ENCODE measurements around the gene AOC3. TPM values are rescaled to one million over a fixed set of nuclear protein-coding genes. Genes with fewer than 3 reads are reported as not detected.

AOC3 gene
- total and polyA plus RNA-seq, 2 of the 13 experiments (the other 11 are each of a cell fraction or from before 2014, with no cell fraction given): 8.7 to 51.7 TPM

DNA sequence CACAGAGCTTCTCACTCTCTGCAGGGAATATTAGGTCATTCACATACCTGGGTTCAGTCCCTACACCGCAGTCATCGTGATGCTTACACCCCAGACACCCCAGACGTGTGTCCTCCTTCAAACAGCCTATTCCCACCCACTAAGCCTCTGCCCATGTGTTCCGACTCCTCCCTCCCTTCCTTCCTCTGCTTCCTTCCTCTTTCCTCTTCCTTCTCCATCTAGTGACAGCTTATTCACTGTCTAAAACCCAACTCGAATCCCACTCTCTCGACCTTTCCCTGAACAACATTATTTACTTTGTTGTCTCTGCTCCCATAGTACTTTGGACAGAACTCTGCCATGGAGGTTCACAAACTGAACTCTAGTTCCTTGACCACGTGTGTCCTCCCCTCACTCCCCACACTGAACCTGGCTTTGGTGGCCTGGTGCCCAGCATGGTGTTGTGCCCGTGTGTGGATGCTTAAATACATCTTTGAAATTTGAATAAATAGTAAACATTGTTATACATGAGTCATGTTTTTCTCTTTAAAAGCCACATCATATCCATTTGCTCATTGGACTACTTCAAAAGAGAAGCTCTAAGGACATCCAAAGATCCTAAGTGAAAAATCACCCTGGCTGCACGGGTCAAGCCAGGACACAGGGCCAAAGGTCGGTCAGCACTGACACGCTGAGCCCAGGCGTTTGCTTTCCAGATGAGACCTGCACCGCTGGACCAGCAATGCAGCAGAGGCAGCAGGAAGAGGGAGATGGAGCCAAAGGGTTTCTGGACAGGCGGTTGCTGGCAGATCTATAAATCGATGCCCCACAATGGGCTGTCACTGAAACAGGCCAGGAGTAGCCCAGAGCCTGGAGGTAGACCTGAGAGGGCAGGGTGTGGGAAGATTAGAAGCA, 35.5 kb downstream of the AOC3 start (continued):
- TF ChIP-seq, protein P1, sequence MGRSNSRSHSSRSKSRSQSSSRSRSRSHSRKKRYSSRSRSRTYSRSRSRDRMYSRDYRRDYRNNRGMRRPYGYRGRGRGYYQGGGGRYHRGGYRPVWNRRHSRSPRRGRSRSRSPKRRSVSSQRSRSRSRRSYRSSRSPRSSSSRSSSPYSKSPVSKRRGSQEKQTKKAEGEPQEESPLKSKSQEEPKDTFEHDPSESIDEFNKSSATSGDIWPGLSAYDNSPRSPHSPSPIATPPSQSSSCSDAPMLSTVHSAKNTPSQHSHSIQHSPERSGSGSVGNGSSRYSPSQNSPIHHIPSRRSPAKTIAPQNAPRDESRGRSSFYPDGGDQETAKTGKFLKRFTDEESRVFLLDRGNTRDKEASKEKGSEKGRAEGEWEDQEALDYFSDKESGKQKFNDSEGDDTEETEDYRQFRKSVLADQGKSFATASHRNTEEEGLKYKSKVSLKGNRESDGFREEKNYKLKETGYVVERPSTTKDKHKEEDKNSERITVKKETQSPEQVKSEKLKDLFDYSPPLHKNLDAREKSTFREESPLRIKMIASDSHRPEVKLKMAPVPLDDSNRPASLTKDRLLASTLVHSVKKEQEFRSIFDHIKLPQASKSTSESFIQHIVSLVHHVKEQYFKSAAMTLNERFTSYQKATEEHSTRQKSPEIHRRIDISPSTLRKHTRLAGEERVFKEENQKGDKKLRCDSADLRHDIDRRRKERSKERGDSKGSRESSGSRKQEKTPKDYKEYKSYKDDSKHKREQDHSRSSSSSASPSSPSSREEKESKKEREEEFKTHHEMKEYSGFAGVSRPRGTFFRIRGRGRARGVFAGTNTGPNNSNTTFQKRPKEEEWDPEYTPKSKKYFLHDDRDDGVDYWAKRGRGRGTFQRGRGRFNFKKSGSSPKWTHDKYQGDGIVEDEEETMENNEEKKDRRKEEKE (IDR thresholded peaks at IDR 0.05): no peak
- TF ChIP-seq ZNF256 (CRISPR knock-in tag; conservative IDR thresholded peaks at IDR 0.05) (no peak), SRY (CRISPR knock-in tag; IDR thresholded peaks at IDR 0.05) (no peak; the same call in 1 of the 2 replicates), IRX3 (CRISPR knock-in tag; IDR thresholded peaks at IDR 0.05; ENCODE audit: borderline replicate concordance, low read depth) (no peak), EP300 (IDR thresholded peaks at IDR 0.05; ENCODE audit: low read depth in 2 of 2, low read length in 2 of 2) (no peak; a peak in 1 of 4 replicates), EP300 (CRISPR knock-in tag; IDR thresholded peaks at IDR 0.05; ENCODE audit: borderline replicate concordance) (no peak), ZNF841 (CRISPR knock-in tag; IDR thresholded peaks at IDR 0.05; ENCODE audit: borderline replicate concordance) (no peak), CBX2 (IDR thresholded peaks at IDR 0.05; ENCODE audit: low read depth, low read length) (no peak), CBX2 (CRISPR knock-in tag; IDR thresholded peaks at IDR 0.05; ENCODE audit: low read depth) (0 out of 2 replicates have a peak, but pooled peaks have one; percentile 66), ATF7 (IDR thresholded peaks at IDR 0.05) (no peak), ATF7 (CRISPR knock-in tag; IDR thresholded peaks at IDR 0.05) (peak; percentile 66; the same call in 1 of the 2 replicates), ZNF17 (CRISPR knock-in tag; IDR thresholded peaks at IDR 0.05) (no peak), ARHGAP35 (CRISPR knock-in tag; IDR thresholded peaks at IDR 0.05; ENCODE audit: borderline replicate concordance) (no peak), ESRRA (CRISPR knock-in tag; IDR thresholded peaks at IDR 0.05; ENCODE audit: low read depth) (peak; percentile 96), SMAD9 (CRISPR knock-in tag; IDR thresholded peaks at IDR 0.05) (no peak), HIVEP1 (CRISPR knock-in tag; IDR thresholded peaks at IDR 0.05) (peak; percentile 72; the same call in 1 of the 2 replicates)
- TF ChIP-seq, protein P2, sequence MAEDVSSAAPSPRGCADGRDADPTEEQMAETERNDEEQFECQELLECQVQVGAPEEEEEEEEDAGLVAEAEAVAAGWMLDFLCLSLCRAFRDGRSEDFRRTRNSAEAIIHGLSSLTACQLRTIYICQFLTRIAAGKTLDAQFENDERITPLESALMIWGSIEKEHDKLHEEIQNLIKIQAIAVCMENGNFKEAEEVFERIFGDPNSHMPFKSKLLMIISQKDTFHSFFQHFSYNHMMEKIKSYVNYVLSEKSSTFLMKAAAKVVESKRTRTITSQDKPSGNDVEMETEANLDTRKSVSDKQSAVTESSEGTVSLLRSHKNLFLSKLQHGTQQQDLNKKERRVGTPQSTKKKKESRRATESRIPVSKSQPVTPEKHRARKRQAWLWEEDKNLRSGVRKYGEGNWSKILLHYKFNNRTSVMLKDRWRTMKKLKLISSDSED (CRISPR knock-in tag; IDR thresholded peaks at IDR 0.05): no peak
- TF ChIP-seq, protein P3, sequence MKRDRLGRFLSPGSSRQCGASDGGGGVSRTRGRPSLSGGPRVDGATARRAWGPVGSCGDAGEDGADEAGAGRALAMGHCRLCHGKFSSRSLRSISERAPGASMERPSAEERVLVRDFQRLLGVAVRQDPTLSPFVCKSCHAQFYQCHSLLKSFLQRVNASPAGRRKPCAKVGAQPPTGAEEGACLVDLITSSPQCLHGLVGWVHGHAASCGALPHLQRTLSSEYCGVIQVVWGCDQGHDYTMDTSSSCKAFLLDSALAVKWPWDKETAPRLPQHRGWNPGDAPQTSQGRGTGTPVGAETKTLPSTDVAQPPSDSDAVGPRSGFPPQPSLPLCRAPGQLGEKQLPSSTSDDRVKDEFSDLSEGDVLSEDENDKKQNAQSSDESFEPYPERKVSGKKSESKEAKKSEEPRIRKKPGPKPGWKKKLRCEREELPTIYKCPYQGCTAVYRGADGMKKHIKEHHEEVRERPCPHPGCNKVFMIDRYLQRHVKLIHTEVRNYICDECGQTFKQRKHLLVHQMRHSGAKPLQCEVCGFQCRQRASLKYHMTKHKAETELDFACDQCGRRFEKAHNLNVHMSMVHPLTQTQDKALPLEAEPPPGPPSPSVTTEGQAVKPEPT (CRISPR knock-in tag; IDR thresholded peaks at IDR 0.05; ENCODE audit: low read depth): peak; percentile 63; the same call in 1 of the 2 replicates
- TF ChIP-seq, protein P4, sequence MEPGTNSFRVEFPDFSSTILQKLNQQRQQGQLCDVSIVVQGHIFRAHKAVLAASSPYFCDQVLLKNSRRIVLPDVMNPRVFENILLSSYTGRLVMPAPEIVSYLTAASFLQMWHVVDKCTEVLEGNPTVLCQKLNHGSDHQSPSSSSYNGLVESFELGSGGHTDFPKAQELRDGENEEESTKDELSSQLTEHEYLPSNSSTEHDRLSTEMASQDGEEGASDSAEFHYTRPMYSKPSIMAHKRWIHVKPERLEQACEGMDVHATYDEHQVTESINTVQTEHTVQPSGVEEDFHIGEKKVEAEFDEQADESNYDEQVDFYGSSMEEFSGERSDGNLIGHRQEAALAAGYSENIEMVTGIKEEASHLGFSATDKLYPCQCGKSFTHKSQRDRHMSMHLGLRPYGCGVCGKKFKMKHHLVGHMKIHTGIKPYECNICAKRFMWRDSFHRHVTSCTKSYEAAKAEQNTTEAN (CRISPR knock-in tag; conservative IDR thresholded peaks at IDR 0.05): peak; percentile 76
- TF ChIP-seq, protein P5, sequence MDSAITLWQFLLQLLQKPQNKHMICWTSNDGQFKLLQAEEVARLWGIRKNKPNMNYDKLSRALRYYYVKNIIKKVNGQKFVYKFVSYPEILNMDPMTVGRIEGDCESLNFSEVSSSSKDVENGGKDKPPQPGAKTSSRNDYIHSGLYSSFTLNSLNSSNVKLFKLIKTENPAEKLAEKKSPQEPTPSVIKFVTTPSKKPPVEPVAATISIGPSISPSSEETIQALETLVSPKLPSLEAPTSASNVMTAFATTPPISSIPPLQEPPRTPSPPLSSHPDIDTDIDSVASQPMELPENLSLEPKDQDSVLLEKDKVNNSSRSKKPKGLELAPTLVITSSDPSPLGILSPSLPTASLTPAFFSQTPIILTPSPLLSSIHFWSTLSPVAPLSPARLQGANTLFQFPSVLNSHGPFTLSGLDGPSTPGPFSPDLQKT (CRISPR knock-in tag; IDR thresholded peaks at IDR 0.05; ENCODE audit: borderline replicate concordance): no peak

All from HepG2 (cell line).